HTR-8/SVneo (cell line): ENCODE data around the gene LRRFIP2.
A peak's percentile ranks its signal among the peaks of the same experiment; 100 is the strongest.

Source experiments
- DNase-seq: peaks from one replicate; pipeline ENCODE4 v3.0.0; 2011; ENCODE audit warnings: low spot score, mixed read lengths; ENCODE audit not compliant: insufficient read length
- FAIRE-seq: peaks from 2 replicates; lab custom pipeline; 2011; peaks lifted over from hg19 to GRCh38; lab: Jason Lieb, UNC

LRRFIP2 gene

DNA sequence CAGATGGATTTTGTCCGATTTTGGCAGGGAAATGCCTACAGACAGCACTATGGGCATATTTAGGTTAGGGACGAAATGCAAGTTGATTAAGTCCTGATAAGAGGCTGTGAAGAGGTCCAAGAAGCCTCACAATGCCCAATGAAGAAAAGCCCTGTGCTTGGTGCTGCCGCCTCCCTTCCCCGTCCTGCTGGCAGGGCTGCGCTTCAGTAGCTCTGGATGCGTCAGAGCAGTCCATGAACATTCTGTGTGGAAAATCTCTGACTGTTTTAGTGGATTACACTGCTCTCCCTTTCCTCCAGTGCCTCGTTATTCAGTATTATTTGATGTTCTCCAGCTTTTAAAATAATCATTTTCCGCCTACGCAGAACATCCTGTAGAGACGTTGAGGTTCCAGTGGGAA, 141.4 kb downstream of the LRRFIP2 start:
- FAIRE-seq: no peak
- DNase-seq: no peak

DNA sequence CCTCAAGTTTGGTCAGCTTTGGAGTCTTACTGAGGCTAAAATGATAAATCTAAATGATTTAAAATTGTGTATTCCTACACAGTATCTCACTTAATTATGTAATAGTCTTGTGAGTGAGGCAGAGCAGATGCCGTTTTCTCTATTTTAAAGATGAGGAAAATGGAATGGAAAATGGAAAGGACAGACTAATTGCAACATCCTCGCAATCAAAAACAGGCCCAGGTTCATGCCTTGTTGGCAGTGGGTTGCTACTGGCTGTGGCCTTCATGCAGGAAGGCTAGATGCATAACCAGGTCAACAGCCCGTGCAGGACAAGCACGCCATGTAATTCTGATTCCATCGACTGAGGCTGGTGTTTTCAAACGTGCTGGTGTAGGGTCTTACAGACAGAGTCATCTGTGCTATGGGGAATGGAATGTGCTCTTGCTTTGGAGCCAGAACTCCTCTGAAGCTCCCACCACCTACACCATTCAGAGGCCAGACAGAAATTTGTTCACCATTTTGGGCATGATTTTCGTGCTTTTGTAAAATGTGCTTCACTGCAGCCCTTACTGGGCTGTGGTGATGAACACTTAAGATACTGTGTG, 143.2 kb downstream of the LRRFIP2 start:
- FAIRE-seq (peak; percentile 13), DNase-seq (no peak)

DNA sequence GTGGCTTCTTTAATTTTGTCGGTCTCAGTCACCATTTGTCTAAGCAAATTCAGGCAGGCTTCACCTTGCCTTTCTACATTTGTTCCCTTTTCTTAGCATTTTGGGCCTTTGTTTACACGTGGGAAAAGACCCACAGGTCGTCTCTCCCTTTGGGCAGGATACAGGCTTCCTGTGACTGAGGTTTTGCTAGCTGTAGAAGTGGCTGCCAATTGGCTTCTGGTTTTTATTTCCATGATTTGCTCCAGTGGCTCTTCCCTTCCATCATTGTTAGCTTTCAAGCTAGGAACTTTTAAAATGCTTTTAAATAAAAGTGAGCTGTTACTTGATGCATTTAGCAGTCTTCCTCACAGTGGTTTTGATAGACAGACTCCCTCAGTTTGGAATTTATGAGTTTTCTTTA, 143.8 kb downstream of the LRRFIP2 start:
- no peak for DNase-seq
- no peak for FAIRE-seq

DNA sequence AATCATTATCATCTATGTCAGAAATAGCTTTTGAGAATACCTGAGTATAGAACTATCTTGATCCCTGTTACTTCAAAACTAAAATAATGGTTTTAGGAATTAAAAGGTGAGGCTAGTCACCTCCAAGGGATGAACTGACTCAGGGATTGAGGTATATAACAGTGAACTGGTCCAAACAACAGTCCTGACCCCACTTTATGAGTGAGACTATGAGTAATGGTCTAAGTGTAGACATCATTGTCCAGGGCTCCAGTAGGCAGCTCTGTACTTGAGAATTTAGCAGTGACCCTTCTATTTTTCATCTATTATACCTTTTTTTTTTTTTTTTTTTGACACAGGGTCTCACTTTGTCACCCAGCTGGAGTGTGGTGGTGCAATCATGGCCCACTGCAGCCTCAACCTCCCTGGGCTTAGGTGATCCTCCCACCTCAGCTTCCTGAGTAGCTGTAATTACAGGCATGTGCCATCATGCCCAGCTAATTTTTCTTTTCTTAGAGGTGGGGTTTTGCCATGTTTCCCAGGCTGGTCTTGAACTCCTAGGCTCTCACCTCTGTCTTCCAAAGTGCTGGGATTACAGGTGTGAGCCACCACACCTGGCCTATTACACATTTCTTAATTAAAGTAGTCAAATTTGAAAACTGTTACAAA, 144.7 kb downstream of the LRRFIP2 start:
- DNase-seq (no peak), FAIRE-seq (no peak)

DNA sequence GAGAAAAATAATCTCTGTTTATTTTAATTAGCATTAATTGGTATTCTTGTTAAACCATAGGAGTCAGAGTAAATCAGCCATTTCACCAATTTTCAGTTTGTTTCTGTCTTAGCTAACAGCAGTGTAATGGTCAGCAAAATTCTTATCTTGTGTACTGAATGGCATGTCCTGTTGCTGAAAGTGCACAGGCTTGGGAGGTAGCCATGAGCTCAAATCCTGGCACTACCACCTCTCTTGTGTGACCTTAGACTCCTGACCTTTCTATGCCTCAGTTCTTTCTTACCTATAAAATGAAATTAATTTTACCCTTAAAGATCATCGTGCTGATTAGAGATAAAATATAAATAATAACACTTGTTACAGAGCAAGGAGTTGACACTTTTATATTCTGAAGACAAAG, 145.3 kb downstream of the LRRFIP2 start:
- DNase-seq (no peak), FAIRE-seq (no peak)

DNA sequence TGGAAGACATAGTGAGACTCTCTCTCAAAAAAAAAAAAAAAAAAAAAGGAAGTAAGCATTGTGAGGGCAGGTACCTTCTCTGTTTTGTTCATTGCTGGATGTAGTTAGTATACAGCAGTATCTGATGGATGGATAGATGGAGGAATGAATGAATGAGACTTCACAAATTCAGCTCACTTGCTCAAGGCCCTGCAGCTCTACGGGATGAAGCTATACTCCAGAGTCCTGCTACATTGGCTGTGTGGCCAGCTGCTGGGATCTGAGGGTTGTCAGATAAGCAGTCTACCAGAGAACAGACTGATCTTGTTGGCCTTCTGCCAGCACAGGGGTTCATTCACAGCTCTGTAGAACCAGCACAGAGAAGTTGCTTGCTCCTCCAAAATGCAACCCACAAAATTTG, 146.1 kb downstream of the LRRFIP2 start:
- DNase-seq (no peak), FAIRE-seq (no peak)

DNA sequence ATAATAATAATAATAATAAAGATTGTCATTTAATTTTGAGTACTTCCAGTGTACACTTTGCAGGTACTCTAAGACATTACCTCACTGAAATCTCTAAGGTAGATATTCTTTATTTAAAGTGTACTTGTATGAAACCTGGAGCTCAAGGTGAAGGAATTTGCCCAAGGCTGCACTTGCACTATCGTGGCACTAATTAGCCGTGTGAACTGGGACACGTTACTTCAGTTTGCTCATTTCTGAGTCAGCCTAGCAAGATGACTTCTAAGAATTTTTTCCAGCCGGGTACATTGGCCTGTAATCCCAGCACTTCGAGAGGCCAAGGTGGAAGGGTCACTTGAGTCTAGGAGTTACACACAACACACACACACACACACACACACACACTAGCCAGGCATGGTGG, 147.5 kb downstream of the LRRFIP2 start:
- DNase-seq: no peak
- FAIRE-seq: no peak

DNA sequence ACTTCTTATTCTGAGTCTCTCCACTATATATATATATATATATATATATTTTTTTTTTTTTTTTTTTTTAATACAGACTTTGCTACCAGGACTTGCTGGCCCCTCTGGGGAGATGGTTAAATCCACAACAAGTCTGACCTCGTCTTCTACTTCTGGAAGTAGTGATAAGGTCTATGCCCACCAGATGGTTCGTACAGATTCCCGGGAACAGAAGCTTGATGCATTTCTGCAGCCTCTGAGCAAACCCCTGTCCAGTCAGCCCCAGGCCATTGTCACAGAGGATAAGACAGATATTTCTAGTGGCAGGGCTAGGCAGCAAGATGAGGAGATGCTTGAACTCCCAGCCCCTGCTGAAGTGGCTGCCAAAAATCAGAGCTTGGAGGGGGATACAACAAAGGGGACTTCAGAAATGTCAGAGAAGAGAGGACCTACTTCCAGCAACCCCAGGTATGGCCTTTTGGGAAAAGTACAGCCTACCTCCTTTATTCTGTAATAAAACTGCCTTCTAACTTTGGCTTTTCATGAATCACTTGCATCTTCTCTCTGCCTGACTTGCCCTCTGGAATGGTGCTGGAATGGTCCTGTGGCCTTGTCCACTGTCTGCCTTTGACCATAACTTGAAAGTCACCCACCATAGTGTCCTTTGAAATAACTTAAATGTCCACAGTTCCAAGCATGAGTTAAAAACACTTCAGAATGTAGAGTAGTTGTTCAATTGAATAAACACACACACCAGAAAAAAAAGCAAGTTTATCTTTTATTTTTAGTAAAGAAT, 148.6 kb downstream of the LRRFIP2 start:
- DNase-seq: no peak
- no peak for FAIRE-seq

DNA sequence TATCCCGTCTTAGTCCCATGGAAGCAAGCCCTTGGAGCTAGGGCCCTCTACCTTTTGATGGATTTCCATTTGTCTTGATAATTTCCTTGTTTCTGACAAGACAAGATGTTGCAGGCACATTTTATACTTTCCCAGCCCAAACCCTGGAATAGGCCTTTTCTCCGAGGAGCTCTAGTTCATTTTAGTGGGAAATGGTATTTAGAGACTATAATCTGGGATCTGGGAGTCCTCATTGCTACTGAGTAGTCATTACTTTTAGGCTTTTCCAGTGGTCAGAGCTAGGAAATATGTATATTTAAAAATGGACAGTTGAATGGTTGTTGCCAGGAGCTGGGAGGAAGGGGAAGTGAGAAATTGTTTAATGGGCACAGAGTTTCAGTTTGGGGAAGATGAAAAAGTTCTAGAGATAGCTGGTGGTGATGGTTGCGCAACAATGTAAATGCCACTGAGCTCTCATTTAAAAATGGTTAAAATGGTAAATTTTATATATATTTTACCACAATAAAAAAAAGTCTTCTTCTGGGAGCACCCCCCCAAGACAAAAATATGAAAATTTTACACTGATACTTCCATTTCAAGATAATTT, 149.5 kb downstream of the LRRFIP2 start:
- FAIRE-seq (no peak), DNase-seq (no peak)

DNA sequence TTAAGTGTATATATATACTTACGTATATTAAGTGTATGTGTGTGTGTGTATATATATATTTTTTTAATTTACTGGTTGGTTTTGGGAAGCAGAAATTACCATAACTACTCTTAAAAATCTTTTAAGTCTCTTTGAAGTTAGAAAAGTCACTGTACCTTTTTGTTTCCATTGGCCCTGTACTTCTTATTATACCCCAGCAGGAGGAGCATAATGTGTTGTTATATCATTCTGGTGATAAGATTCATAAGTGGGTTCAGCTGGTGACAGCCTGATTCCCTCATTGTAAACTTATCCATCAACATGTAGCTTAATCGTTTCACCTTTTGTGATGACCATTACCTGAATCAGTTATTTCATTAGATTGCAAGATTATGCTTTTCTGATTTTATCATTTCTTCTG, 150.3 kb downstream of the LRRFIP2 start:
- FAIRE-seq (no peak), DNase-seq (peak; percentile 5)

DNA sequence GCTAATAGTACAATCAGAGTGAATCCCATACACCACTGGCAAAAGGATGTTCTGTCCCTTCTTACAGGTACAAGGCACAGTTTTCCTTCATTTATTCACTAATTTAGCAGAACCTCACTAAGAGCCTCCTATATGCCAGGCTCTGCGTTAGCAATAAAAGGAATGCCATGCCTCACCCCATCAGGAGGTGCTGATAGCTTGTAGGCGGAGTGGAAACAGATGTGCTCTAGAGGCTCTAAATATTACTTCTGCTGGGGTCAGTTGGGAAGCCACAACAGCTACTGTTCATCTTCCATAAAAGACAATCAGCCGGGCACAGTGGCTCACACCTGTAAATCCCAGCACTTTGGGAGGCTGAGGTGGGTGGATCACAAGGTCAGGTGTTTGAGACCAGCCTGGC, 156.7 kb downstream of the LRRFIP2 start:
- FAIRE-seq (no peak), DNase-seq (no peak)

DNA sequence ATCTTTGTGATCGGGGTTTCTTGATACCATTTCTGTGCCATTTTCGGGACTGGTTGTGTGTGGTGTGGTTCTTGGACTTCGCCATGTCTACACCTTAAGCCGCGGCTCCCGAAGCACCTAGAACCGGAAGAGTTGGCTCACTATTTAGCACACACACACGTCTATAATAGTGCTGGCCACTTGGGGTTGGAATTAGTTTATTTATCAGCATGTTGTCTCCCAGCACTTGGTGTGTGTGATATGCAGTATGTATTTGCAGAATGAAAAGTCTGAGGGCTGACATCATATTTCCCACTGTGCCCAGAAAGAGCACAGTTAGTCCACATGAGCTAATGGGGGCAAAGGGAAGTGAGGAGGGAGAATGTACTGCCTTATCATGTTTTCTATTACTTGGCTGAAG, 157.5 kb downstream of the LRRFIP2 start:
- no peak for DNase-seq
- no peak for FAIRE-seq

DNA sequence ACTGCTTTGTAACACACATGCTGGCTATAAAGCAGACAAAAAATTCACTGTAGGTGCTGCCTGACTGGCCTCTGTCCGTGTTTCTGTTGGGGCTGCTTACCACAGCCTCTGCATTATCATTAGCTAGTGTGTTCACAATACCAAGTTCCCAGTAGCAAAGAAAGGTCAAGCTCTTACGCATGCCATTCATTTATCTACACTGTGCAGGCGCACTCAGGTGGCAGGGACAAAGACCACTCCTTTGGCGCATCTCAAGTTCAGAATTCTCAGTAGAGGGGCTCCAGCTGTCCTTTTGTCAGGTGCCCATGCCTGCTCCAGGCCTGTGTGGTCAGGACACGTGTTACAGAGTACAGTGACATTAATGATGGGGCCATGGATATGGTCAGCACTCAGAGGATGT, 158.7 kb downstream of the LRRFIP2 start:
- no peak for FAIRE-seq
- no peak for DNase-seq

DNA sequence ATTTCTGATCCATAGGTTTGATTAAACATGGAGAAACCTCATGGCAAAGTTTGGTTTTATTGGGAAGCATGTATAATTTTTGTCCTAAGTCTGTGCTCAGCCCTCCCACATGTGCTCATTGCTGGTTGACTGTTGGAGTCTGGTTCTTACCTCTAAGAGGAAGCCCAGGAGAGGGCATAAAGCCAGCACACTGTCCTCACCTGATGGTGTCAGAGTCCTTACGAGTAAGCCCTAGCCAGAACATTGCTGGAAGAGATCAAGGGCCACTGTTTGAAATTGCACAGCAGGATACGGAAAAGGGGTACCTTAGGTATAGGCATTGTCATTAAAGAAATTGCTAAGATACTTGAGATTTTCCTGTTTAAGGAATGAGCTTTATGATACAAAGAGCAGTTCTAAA, 159.8 kb downstream of the LRRFIP2 start:
- FAIRE-seq: no peak
- no peak for DNase-seq
